ENCODE data around the gene COMMD7. TPM values are rescaled to one million over a fixed set of nuclear protein-coding genes. Genes with fewer than 3 reads are reported as not detected.

COMMD7 gene
- total RNA-seq, 1 experiment from 2014 or later, result 66.1 TPM

DNA sequence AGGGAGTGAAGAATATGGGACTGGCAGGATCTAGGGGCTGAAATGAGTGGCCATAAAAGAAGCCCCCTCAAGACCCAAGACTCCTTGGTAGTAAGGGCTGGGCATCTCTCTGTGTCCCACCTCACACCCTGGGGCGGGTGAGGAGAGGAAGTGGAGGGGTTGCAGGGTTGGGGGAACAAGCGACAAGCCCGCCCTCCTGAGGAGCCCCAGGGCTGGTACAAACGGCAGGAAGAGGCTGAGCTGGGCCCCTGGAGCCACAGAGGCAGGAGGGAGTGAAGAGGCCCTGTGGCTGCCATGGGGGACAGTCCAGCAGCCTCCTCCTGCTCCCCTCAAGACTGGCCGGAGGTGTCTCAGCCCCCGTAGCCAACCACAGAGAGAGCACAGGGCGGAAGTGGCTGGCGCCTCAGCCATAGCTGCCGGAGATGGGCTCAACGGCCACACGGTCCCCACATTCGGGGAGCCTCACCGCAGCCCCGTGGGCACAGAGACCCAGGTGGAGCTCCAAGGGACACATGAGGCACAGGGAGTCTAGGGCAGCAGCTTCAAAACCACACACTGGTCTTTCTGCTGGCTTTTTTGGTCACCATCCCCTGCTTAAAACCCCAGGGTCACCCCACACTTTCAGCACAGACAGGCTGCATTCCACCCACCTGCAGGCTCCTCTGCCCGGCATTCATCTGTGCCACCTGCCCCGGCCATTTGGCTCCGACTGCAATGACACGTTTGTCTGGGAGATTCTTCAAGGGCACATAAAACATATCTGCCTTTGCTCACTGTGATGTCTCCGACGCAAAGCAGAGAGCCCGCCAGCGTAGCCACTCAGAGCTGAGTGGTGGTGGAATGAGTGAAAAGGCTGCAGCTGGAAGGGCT is 70.0 kb downstream of the COMMD7 start:
- Histone ChIP-seq H3K4me2 (ENCODE audit: insufficient read depth, insufficient read length, low read length) (no peak overlapping the region), H3K79me1 (ENCODE audit: insufficient read depth, low read depth, low read length, poor library complexity, severe bottlenecking) (no peaks in the 10 kb centered on the region), H3K9me3 (ENCODE audit: control insufficient read depth, low read depth, low read length) (no peaks in the 10 kb centered on the region), H4K91ac (ENCODE audit: insufficient read length, low read depth, low read length) (no peak overlapping the region), H3K18ac (ENCODE audit: insufficient read length, low read depth, low read length) (no peak overlapping the region), H3K9ac (ENCODE audit: extremely low read depth, insufficient read length, low read length) (no peak overlapping the region), H2AFZ (ENCODE audit: low read length) (no peak overlapping the region), H4K8ac (replicated peaks; ENCODE audit: insufficient read length, low read depth, low read length) (no peak overlapping the region), H3K4me1 (ENCODE audit: insufficient read depth, low read length) (no peaks in the 10 kb centered on the region), H3K56ac (ENCODE audit: insufficient read length, low read depth, low read length) (no peak overlapping the region), H2BK20ac (ENCODE audit: low read depth, low read length, poor library complexity, severe bottlenecking) (no peak overlapping the region), H4K20me1 (ENCODE audit: control insufficient read depth, insufficient read depth, insufficient read length) (no peaks in the 10 kb centered on the region), H3K79me2 (ENCODE audit: insufficient read depth, low read length) (no peaks in the 10 kb centered on the region), H2BK5ac (ENCODE audit: insufficient read length, low read length) (no peak overlapping the region), H3K27ac (ENCODE audit: insufficient read length, low read depth, low read length) (no peak overlapping the region), H3K23me2 (ENCODE audit: insufficient read length, low read depth, low read length, poor library complexity, severe bottlenecking) (no peaks in the 10 kb centered on the region), H2BK15ac (ENCODE audit: low read depth, low read length) (no peak overlapping the region), H2AK5ac (ENCODE audit: insufficient read length, low read length) (no peak overlapping the region), H4K5ac (ENCODE audit: insufficient read length, low read depth, low read length) (no peak overlapping the region), H3T11ph (ENCODE audit: low read length) (no peak overlapping the region), H3K23ac (ENCODE audit: insufficient read length, low read depth, low read length) (no peak overlapping the region), H2BK12ac (ENCODE audit: insufficient read length, low read depth, low read length) (no peak overlapping the region), H2BK120ac (ENCODE audit: low read depth, low read length, poor library complexity, severe bottlenecking) (no peak overlapping the region), H3K14ac (ENCODE audit: insufficient read depth, low read length) (no peak overlapping the region), H3K4ac (ENCODE audit: low read depth, low read length) (no peak overlapping the region), H3K27me3 (ENCODE audit: insufficient read depth, low read length) (no peaks in the 10 kb centered on the region)
- H3K4me3 Mint-ChIP-seq, result peak overlapping the region in 1 of 2 experiments; percentile 20; a peak in 1 of 5 replicates
- peak overlapping the region; percentile 56 to 91 (median 70); a peak in 4 of 7 replicates for H3K27ac Mint-ChIP-seq
- TF ChIP-seq, protein P1, sequence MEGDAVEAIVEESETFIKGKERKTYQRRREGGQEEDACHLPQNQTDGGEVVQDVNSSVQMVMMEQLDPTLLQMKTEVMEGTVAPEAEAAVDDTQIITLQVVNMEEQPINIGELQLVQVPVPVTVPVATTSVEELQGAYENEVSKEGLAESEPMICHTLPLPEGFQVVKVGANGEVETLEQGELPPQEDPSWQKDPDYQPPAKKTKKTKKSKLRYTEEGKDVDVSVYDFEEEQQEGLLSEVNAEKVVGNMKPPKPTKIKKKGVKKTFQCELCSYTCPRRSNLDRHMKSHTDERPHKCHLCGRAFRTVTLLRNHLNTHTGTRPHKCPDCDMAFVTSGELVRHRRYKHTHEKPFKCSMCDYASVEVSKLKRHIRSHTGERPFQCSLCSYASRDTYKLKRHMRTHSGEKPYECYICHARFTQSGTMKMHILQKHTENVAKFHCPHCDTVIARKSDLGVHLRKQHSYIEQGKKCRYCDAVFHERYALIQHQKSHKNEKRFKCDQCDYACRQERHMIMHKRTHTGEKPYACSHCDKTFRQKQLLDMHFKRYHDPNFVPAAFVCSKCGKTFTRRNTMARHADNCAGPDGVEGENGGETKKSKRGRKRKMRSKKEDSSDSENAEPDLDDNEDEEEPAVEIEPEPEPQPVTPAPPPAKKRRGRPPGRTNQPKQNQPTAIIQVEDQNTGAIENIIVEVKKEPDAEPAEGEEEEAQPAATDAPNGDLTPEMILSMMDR (conservative IDR thresholded peaks at IDR 0.05), result peak; percentile 26; the same call in 1 of the 3 replicates
- peaks cover 33 to 46% of the 10 kb centered on the region in 2 experiments for H3K4me1 Mint-ChIP-seq
- DNase-seq, result no peak
- H3K27me3 Mint-ChIP-seq (ENCODE audit: low read depth), result no peaks in the 10 kb centered on the region
- H3K36me3 Mint-ChIP-seq (ENCODE audit: insufficient read depth in 1 of 3, low read depth in 3 of 3), result no peaks in the 10 kb centered on the region
- no CpG with 5 or more reads among the region's 22 CpGs for WGBS (ENCODE audit: extremely low coverage, insufficient read length, low lambda C conversion rate)
- H3K9me3 Mint-ChIP-seq, result no peaks in the 10 kb centered on the region
